SU-DHL-6 (cell line): ENCODE measurements around the gene DIP2C.
"Not testable (repeated sequence)": the region's sequence is repeated elsewhere in the genome, so short reads cannot be mapped to it uniquely, and the experiment has no call there.

Source experiments
- EZH2phosphoT487 ChIP-seq: fragments of 200-600 bp; sonication (generic), shearing (Covaris generic); conservative IDR thresholded peaks from 2 replicates; pipeline ENCODE4 v1.6.1; 2018; ENCODE audit warnings: mild to moderate bottlenecking, antibody characterized with exemption, low read length, moderate library complexity, mixed read lengths
- TF ChIP-seq, protein P1 (sequence below): fragments of 200-600 bp; sonication (generic); IDR thresholded peaks from one replicate; pipeline ENCODE4 v1.5.1; 2017; ENCODE audit warnings: antibody characterized with exemption, mild to moderate bottlenecking, low read length, moderate library complexity; ENCODE audit not compliant: insufficient read depth, poor library complexity, severe bottlenecking

DNA sequence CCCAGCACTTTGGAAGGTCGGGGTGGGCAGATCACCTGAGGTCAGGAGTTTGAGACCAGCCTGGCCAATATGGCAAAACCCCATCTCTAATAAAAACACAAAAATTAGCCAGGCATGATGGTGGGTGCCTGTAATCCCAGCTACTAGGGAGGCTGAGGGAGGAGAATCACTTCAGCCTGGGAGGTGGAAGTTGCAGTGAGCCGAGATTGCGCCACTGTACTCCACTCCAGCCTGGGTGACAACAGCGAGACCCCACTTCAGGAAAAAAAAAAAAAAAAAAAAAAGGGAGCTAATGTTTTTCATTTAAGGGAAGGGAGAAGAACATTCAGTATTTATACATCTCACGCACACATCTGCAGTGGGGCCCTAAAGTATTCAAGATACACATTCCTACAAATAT, 176.8 kb downstream of the DIP2C start:
- TF ChIP-seq, protein P1, sequence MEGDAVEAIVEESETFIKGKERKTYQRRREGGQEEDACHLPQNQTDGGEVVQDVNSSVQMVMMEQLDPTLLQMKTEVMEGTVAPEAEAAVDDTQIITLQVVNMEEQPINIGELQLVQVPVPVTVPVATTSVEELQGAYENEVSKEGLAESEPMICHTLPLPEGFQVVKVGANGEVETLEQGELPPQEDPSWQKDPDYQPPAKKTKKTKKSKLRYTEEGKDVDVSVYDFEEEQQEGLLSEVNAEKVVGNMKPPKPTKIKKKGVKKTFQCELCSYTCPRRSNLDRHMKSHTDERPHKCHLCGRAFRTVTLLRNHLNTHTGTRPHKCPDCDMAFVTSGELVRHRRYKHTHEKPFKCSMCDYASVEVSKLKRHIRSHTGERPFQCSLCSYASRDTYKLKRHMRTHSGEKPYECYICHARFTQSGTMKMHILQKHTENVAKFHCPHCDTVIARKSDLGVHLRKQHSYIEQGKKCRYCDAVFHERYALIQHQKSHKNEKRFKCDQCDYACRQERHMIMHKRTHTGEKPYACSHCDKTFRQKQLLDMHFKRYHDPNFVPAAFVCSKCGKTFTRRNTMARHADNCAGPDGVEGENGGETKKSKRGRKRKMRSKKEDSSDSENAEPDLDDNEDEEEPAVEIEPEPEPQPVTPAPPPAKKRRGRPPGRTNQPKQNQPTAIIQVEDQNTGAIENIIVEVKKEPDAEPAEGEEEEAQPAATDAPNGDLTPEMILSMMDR = not testable (repeated sequence)
- not testable (repeated sequence) for TF ChIP-seq EZH2phosphoT487
